Breast epithelium (tissue), 4 donors: ENCODE measurements around the gene TCOF1. TPM values are rescaled to one million over a fixed set of nuclear protein-coding genes. Genes with fewer than 3 reads are reported as not detected.

Source experiments
- DNase-seq, 2 donors: peaks; one replicate each; pipeline ENCODE4 v3.0.0-alpha.2; 2019; ENCODE audit warnings: low spot score in 2 of 2
- H3K27ac ChIP-seq, 2 donors: fragments of 200-600 bp; sonication (generic) in 1 of 2; one replicate each; pipeline ENCODE4 v1.5.1; 2016 to 2019; ENCODE audit warnings: mild to moderate bottlenecking in 1 of 2
- H3K27me3 ChIP-seq, 2 donors: fragments of 200-600 bp; sonication (generic) in 1 of 2; one replicate each; pipeline versions ENCODE4 v1.5.1 to v1.6.0; 2017 to 2019; ENCODE audit warnings: control low read depth in 1 of 2, mild to moderate bottlenecking in 1 of 2
- H3K36me3 ChIP-seq: fragments of 200-600 bp; one replicate; pipeline ENCODE4 v1.5.1; 2019
- H3K4me1 ChIP-seq, 2 donors: fragments of 200-600 bp; sonication (generic); one replicate each; pipeline ENCODE4 v1.5.1; 2016 to 2019; ENCODE audit warnings: control low read depth in 1 of 2
- H3K4me3 ChIP-seq, 3 donors: fragments of 200-600 bp; sonication (generic); 1 replicate in 2 of 3; 2 replicates in 1 of 3; pipeline ENCODE4 v1.5.1; 2016 to 2019; ENCODE audit warnings: mild to moderate bottlenecking in 3 of 3, moderate library complexity in 2 of 3
- H3K9me3 ChIP-seq, 2 donors: fragments of 200-600 bp; sonication (generic) in 1 of 2; one replicate each; pipeline ENCODE4 v1.5.1; 2016 to 2019; ENCODE audit warnings: control low read depth in 1 of 2
- POLR2A ChIP-seq: fragments of 450-650 bp; IDR thresholded peaks from one replicate; pipeline ENCODE4 v1.6.1; 2016; ENCODE audit warnings: antibody characterized with exemption, mild to moderate bottlenecking, moderate library complexity
- POLR2AphosphoS5 ChIP-seq, 3 donors: sonication (generic); formaldehyde crosslinking; IDR thresholded peaks; one replicate each; pipeline ENCODE4 v1.6.1; 2017; ENCODE audit warnings: antibody characterized with exemption in 3 of 3
- intact Hi-C: fragments of 100-400 bp; cut with DNase I; formaldehyde crosslinking; loops from one replicate; pipeline ENCODE4 v1.15.1; 2023; ENCODE audit warnings: low total_unique reads
- total RNA-seq, 3 donors: library from RNA; depleted of rRNA; stranded (reverse); fragments of >200 nt; gene quantifications; one replicate each; pipeline ENCODE4 v1.1.0, GENCODE V29; 2016
- TF ChIP-seq, protein P1 (sequence below), 3 donors: fragments of 450-650 bp; IDR thresholded peaks; one replicate each; pipeline ENCODE4 v1.5.1; 2016 to 2017; ENCODE audit warnings: antibody characterized with exemption in 3 of 3, mild to moderate bottlenecking in 3 of 3, moderate library complexity in 3 of 3

TCOF1 gene
- total RNA-seq, 3 donors from 2014 or later = 20.6 to 37.7 (median 36.1) TPM

DNA sequence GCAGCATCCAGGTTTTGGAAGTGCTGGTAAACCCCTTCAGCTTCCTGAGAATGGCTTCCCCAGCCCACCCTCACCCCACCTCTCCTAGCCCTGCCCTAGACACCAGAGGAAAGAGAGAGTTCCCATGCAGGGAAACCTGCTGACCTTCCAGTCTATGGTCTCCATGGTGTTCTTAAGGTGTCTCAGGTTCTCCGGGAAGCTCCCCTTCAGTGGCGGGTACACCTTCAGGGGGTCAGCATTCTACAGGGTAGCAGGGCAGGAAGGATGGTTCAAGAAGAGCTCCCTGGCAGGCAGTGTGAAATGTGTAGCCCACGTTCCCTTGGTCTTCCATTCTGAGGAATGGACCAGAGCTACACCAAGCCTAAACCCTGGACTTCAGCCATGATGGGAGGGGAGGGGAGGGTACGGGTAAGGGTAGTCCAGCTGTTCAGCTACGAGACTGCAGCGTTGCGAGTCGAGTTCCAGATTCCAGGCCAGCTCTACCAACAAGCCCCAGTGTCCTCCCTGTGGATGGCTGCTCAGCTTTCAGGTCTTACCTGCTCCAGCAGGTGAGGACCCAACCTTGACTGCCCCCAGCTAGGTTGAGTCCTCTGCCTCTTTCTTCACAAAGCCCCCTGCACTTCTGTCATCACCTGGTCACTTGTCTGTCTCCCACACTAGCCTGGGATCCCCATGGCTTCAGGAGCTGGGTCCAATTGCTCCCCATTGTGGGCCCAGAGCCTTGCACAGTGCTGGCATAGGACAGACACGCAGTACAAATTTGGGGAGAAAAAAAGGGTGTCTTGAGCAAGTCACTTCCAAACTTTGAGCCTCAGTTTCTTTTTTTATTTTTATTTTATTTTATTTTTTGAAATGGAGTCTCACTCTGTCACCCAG lies 47.7 kb downstream of the TCOF1 start:
- intact Hi-C loops = no loop called here
- H3K27ac ChIP-seq = no peak overlapping the region
- no peak overlapping the region for H3K4me3 ChIP-seq
- peaks cover 5% of the 10 kb centered on the region for H3K36me3 ChIP-seq
- H3K27me3 ChIP-seq = no peaks in the 10 kb centered on the region
- TF ChIP-seq, protein P1, sequence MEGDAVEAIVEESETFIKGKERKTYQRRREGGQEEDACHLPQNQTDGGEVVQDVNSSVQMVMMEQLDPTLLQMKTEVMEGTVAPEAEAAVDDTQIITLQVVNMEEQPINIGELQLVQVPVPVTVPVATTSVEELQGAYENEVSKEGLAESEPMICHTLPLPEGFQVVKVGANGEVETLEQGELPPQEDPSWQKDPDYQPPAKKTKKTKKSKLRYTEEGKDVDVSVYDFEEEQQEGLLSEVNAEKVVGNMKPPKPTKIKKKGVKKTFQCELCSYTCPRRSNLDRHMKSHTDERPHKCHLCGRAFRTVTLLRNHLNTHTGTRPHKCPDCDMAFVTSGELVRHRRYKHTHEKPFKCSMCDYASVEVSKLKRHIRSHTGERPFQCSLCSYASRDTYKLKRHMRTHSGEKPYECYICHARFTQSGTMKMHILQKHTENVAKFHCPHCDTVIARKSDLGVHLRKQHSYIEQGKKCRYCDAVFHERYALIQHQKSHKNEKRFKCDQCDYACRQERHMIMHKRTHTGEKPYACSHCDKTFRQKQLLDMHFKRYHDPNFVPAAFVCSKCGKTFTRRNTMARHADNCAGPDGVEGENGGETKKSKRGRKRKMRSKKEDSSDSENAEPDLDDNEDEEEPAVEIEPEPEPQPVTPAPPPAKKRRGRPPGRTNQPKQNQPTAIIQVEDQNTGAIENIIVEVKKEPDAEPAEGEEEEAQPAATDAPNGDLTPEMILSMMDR (IDR thresholded peaks at IDR 0.05) = no peak
- TF ChIP-seq POLR2A (no peak), POLR2AphosphoS5 (IDR thresholded peaks at IDR 0.05) (no peak)
- peaks cover 0 to 4% of the 10 kb centered on the region in 2 donors for H3K4me1 ChIP-seq
- DNase-seq = no peak
- no peaks in the 10 kb centered on the region for H3K9me3 ChIP-seq

DNA sequence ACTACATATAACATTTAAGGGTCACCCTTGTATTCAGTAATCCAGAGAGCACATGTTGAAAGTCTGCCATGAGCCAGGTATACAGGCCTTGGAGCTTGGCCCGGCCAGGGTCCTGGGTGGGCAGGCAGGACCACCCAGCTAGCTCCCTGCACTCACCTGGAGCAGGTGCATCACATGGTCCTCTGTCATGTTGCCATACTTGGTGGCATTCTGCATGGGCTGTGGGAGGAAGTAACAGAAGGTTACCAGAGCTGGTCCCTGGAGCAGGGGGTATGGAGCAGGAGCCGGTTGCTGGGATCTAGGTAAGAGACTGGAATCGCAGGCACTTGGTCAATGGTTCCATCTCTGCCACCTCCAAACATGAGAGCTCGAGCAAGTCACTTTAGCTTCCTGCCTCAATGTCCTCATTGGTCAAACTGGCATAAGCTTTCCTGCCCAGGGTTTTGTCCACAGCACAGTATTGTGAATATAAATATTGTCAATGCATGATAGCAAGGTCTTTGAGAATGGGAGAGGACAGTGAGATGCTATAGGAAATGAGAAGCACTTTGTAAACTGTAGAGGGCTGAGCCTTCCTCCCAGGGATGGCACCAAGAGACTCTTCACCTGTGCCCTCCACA lies 48.7 kb downstream of the TCOF1 start:
- TF ChIP-seq, protein P1 (IDR thresholded peaks at IDR 0.05) = no peak
- TF ChIP-seq POLR2A = no peak
- TF ChIP-seq POLR2AphosphoS5 (IDR thresholded peaks at IDR 0.05) = no peak
- H3K36me3 ChIP-seq = no peaks in the 10 kb centered on the region

DNA sequence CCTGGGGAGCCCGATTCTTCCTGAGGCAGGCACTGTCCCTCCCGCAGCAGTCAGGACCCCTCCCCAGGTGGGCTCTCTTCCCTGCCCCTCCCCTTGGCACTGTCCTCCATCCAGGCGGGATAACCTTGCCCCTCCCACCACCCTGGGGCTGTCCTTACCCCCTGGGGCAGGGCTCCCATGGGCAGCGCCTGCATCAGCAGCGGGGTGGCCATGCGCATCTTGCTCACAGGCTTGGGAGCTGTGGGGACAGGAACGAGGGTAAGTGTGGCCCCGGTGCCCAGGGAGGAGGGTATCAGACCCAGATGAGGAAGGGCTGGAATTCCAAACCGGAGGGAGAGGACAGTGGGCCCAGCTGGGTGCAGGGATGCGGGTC lies 49.2 kb downstream of the TCOF1 start:
- Histone ChIP-seq H3K4me3 (no peak overlapping the region), H3K27ac (no peak overlapping the region), H3K36me3 (no peaks in the 10 kb centered on the region), H3K9me3 (no peaks in the 10 kb centered on the region), H3K4me1 (peaks cover 0 to 6% of the 10 kb centered on the region in 2 donors), H3K27me3 (no peaks in the 10 kb centered on the region)
- intact Hi-C loops = loop anchor here (1.0 kb wide), 1 partner anchor 39 kb away; no protein-coding TSS in a partner anchor
- TF ChIP-seq POLR2A (no peak), POLR2AphosphoS5 (IDR thresholded peaks at IDR 0.05) (no peak)
- TF ChIP-seq, protein P1 (IDR thresholded peaks at IDR 0.05) = no peak
- DNase-seq = no peak

More for the DNA sequence above, 48.7 kb downstream of the TCOF1 start:
- intact Hi-C loops = loop anchor here (1.0 kb wide), 1 partner anchor 39 kb away; no protein-coding TSS in a partner anchor
- no peak for DNase-seq
- Histone ChIP-seq H3K4me1 (peaks cover 0 to 6% of the 10 kb centered on the region in 2 donors), H3K9me3 (no peaks in the 10 kb centered on the region), H3K27ac (no peak overlapping the region), H3K27me3 (no peaks in the 10 kb centered on the region), H3K4me3 (no peak overlapping the region)

DNA sequence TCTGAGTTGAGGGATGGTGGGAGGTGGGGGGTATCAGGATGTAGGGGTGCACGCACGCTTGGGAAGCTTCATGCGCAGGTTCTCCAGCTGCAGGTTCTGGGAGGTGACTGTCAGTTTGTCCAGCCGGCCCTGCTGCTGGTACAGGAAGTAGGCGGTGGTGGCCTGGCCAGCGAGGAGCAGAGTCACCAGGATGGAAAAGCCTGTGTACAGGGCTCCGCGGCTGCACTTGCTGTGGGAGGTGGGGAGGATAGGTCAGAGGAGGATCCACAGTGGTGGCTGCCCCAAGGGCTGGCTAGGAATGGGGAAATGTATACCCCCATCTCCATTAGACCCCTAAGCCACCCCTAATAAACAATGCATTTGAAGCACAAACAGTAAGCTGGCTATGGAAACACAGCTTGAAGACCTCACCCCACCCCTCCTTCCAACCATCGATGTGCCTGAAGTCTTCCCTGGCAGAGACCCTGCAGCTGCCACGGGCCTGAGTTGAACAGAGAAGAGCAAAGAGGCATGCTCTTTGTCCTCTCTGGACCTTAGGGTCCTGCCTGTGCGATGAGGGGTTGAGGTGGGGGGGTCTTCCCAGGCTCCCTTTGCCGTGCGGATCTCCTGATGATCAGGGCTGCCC lies 49.7 kb downstream of the TCOF1 start:
- TF ChIP-seq, protein P1 (IDR thresholded peaks at IDR 0.05) = no peak
- TF ChIP-seq POLR2AphosphoS5 (IDR thresholded peaks at IDR 0.05) (no peak), POLR2A (no peak)
- H3K27me3 ChIP-seq = no peaks in the 10 kb centered on the region
- no peak overlapping the region for H3K4me3 ChIP-seq
- H3K4me1 ChIP-seq = peaks cover 0 to 6% of the 10 kb centered on the region in 2 donors
- no peak for DNase-seq
- H3K27ac ChIP-seq = peak overlapping the region in 1 of 2 donors; percentile 38
- intact Hi-C loops = no loop called here
- no peaks in the 10 kb centered on the region for H3K9me3 ChIP-seq
- no peaks in the 10 kb centered on the region for H3K36me3 ChIP-seq
